Activated CD4-positive, alpha-beta T cell treated with anti-CD3 and anti-CD28 coated beads for 24 hours (primary cell): ENCODE results near the gene ZNF398.

Experiments
- DNase-seq, 2 donors: peaks; one replicate each; pipeline ENCODE4 v3.0.0-alpha.2; 2020; ENCODE audit warnings: low read depth in 2 of 2

Gene ZNF398

GRCh38 chr7:149147752-149148653, 750 bp downstream of the ZNF398 start:
- peak in 1 of 2 donors; percentile 32 for DNase-seq

- no peak for DNase-seq
These were observed 3.7 kb downstream of the ZNF398 start for GRCh38 chr7:149150981-149151380.

- no peak for DNase-seq
These were observed 6.1 kb downstream of the ZNF398 start for GRCh38 chr7:149153346-149153745.

GRCh38 chr7:149154056-149154455, 6.8 kb downstream of the ZNF398 start:
- no peak for DNase-seq

GRCh38 chr7:149156898-149157297, 9.6 kb downstream of the ZNF398 start:
- no peak for DNase-seq

GRCh38 chr7:149161241-149161848, 14.1 kb downstream of the ZNF398 start:
- DNase-seq, result no peak

GRCh38 chr7:149166142-149166541, 18.9 kb downstream of the ZNF398 start:
- DNase-seq, result no peak

- DNase-seq, result no peak
These were observed 19.5 kb downstream of the ZNF398 start for GRCh38 chr7:149166630-149167352.

- DNase-seq, result no peak
These were observed 24.8 kb downstream of the ZNF398 start for GRCh38 chr7:149171892-149172533.

- DNase-seq, result no peak
These were observed 25.3 kb downstream of the ZNF398 start for GRCh38 chr7:149172534-149172920.

- DNase-seq, result no peak
These were observed 27.9 kb downstream of the ZNF398 start for GRCh38 chr7:149175150-149175549.

GRCh38 chr7:149179241-149179640, 32.0 kb downstream of the ZNF398 start:
- DNase-seq, result no peak

- DNase-seq, result no peak
These were observed 33.6 kb downstream of the ZNF398 start for GRCh38 chr7:149180722-149181449.

GRCh38 chr7:149181450-149181790, 34.2 kb downstream of the ZNF398 start:
- DNase-seq, result no peak

GRCh38 chr7:149184274-149184673, 37.0 kb downstream of the ZNF398 start:
- no peak for DNase-seq

- DNase-seq, result no peak
These were observed 41.0 kb downstream of the ZNF398 start for GRCh38 chr7:149188213-149188612.

- DNase-seq, result no peak
These were observed 41.5 kb downstream of the ZNF398 start for GRCh38 chr7:149188637-149189259.

GRCh38 chr7:149191851-149192250, 44.6 kb downstream of the ZNF398 start:
- no peak for DNase-seq

GRCh38 chr7:149194799-149195179, 47.5 kb downstream of the ZNF398 start:
- DNase-seq, result no peak

GRCh38 chr7:149195180-149196150, 48.2 kb downstream of the ZNF398 start, which contains the start of gene ZNF282:
Gene ZNF282 (plus strand): TSS chr7:149195546. CDS start chr7:149195590, 44 bp downstream.
- DNase-seq, result peak; percentile 59 to 72
